Measurements from ENCODE around the gene TBL1XR1.

TBL1XR1 gene

DNA sequence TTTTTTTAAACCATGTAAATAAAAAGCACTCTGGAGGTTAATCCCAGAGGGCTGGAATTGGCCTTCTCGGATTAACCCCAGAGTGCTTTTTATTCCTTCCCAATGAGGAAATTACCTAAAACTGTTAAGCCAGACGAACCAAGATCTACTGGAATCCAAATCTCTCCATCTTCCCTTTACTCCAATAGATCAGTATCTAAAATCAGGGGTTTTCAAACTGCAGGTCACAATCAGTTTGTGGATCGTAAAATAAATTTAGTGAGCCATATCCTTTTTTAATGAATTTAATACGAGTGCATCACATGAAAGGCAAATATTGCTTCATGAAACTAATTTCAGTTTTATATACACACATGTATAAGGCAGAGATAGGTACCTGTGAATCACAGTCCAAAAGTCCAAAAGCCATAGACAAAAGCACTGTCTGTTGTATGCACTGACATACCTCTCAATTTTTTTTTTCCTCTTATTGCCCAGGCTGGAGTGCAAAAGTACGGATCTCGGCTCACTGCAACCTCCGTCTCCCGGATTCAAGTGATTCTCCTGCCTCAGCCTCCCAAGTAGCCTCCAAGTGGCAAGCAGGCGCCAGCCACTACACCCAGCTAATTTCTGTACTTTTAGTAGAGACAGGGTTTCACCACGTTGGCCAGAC, 61.3 kb downstream of the TBL1XR1 start:
- DNase-seq (ENCODE audit: extremely low read depth, low read depth), result no peak
- TF ChIP-seq, protein P1, sequence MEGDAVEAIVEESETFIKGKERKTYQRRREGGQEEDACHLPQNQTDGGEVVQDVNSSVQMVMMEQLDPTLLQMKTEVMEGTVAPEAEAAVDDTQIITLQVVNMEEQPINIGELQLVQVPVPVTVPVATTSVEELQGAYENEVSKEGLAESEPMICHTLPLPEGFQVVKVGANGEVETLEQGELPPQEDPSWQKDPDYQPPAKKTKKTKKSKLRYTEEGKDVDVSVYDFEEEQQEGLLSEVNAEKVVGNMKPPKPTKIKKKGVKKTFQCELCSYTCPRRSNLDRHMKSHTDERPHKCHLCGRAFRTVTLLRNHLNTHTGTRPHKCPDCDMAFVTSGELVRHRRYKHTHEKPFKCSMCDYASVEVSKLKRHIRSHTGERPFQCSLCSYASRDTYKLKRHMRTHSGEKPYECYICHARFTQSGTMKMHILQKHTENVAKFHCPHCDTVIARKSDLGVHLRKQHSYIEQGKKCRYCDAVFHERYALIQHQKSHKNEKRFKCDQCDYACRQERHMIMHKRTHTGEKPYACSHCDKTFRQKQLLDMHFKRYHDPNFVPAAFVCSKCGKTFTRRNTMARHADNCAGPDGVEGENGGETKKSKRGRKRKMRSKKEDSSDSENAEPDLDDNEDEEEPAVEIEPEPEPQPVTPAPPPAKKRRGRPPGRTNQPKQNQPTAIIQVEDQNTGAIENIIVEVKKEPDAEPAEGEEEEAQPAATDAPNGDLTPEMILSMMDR (IDR thresholded peaks at IDR 0.05; ENCODE audit: low read depth, low read length, missing control alignments), result no peak
- no peak overlapping the region for H3K4me3 ChIP-seq (replicated peaks; ENCODE audit: low read depth, low read length)

- TF ChIP-seq, protein P1 (IDR thresholded peaks at IDR 0.05; ENCODE audit: low read depth, low read length, missing control alignments), result no peak
- no peak for DNase-seq (ENCODE audit: extremely low read depth, low read depth)
- no peak overlapping the region for H3K4me3 ChIP-seq (replicated peaks; ENCODE audit: low read depth, low read length)
Observed at GRCh38 chr3:177134816-177135210, 62.5 kb downstream of the TBL1XR1 start.

DNA sequence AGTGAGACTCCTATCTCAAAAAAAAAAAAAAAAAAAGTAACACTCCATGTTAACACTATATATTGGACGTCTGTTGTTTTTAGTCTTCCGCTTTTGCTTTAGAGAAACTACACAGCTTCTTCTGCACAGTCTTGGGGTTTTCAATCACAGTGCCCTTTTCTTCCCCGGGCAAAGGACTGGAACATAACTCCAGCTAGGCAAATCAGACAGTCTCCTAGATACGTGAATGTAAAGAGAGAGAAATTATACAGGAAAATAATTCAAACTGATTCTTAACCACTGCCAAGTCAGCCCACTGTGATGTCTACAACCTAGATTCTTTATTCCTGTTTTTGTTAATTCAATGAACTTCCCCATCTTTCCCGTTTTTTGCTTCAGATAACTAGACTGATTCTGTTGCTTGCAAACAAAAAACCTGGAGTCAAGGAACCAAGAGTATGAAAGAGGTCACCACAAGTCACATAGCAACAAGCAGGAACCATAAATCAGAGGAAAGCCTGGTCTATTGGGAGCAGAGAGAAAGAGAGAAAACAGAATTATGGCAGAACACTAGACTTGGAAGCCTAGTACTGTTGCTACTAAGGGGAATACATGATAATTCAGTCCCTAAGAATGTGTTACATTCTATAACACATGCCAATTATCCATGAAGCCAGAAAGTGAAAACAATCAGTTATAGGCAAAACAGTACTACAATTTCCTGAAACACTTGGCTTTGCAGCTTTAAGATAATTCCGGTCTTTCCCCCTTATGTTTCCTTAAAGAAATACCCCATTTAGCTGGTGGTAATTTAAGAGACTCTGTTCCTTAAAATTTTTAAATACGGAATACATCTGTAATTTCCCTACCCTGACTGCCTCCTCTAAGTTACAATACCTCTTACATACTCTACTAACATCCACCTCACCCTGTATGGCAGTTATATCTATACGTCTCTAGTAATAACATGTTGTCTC, 63.1 kb downstream of the TBL1XR1 start:
- TF ChIP-seq, protein P1 (IDR thresholded peaks at IDR 0.05; ENCODE audit: low read depth, low read length, missing control alignments), result no peak
- no peak overlapping the region for H3K4me3 ChIP-seq (replicated peaks; ENCODE audit: low read depth, low read length)
- no peak for DNase-seq (ENCODE audit: extremely low read depth, low read depth)

DNA sequence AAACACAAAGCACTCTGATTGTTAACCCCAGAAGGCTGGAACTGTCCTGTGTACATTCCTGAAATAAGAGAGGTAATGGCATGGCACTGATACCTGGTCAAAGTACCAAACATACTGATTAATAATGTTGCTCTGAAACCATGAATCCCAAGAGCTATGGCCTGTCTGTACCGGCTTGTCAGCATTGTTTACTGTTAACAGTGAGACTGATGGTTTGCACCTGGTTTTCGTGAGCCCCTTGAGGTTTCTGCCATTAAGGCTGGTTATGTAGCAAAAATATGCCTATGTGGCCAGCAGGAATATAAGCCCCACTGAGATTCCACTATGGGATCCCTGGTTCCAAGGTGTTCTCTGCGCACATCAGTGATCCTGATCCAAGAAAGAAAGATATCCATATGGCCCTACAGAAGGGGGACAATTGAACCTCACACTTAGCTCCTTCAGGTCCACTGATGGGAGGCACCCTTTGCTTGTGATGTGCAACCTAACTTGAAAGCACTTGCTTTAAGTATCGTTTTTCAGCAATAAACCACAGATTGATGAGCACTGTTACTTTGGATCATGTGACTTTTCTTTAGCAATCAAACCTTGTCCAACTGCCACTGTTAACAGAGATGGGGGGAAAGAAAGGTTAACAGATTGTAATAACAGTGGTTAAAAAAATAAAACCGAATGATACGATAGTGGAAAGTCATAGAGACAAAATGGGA, 65.2 kb downstream of the TBL1XR1 start:
- TF ChIP-seq, protein P1 (IDR thresholded peaks at IDR 0.05; ENCODE audit: low read depth, low read length, missing control alignments), result no peak
- DNase-seq (ENCODE audit: extremely low read depth, low read depth), result no peak
- H3K4me3 ChIP-seq (replicated peaks; ENCODE audit: low read depth, low read length), result no peak overlapping the region

DNA sequence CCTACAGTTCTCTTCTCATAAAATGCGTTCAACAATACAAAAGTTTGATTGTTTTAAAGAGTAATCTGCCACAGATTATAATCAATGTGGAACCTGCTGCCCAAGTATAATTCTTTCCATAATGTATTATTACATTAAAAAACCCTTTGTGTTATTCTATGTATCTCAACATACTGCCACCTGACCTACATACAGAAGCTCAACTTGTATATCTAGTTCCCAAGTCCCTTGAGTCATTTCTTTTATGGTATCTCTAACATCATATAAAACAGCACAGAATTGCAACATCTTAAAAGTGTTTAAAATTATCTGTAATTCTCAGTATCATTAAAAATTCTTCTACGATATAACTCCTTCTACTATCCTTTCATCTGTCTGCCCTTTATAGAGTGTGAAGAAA, 70.3 kb downstream of the TBL1XR1 start:
- H3K4me3 ChIP-seq (replicated peaks; ENCODE audit: low read depth, low read length), result no peak overlapping the region
- DNase-seq (ENCODE audit: extremely low read depth, low read depth), result no peak
- TF ChIP-seq, protein P1 (IDR thresholded peaks at IDR 0.05; ENCODE audit: low read depth, low read length, missing control alignments), result no peak

- H3K4me3 ChIP-seq (replicated peaks; ENCODE audit: low read depth, low read length), result no peak overlapping the region
- TF ChIP-seq, protein P1 (IDR thresholded peaks at IDR 0.05; ENCODE audit: low read depth, low read length, missing control alignments), result no peak
- no peak for DNase-seq (ENCODE audit: extremely low read depth, low read depth)
Observed at GRCh38 chr3:177126015-177126773, 71.1 kb downstream of the TBL1XR1 start.
